Stomach smooth muscle (tissue), 2 donors: ENCODE data around the gene SNX3.

Experiments used
- H3K27ac ChIP-seq: one replicate; pipeline ENCODE4 v1.7.0; 2013; ENCODE audit warnings: mild to moderate bottlenecking, low read length, inconsistent platforms
- H3K27me3 ChIP-seq, 2 donors: one replicate each; pipeline ENCODE4 v1.7.0; 2013; ENCODE audit warnings: low read length in 2 of 2; ENCODE audit not compliant: insufficient read depth in 2 of 2, control insufficient read depth in 1 of 2
- H3K36me3 ChIP-seq, 2 donors: one replicate each; pipeline ENCODE4 v1.7.0; 2013; ENCODE audit warnings: low read length in 2 of 2; ENCODE audit not compliant: control insufficient read depth in 2 of 2, insufficient read depth in 2 of 2
- H3K4me1 ChIP-seq: one replicate; pipeline ENCODE4 v1.7.0; 2013; ENCODE audit warnings: low read length; ENCODE audit not compliant: control insufficient read depth, insufficient read depth
- H3K4me3 ChIP-seq, 2 donors: one replicate each; pipeline ENCODE4 v1.7.0; 2013; ENCODE audit warnings: low read length in 2 of 2
- H3K9ac ChIP-seq, 2 donors: one replicate each; pipeline ENCODE4 v1.7.0; 2013; ENCODE audit warnings: low read length in 2 of 2, mild to moderate bottlenecking in 1 of 2
- H3K9me3 ChIP-seq, 2 donors: one replicate each; pipeline ENCODE4 v1.7.0; 2013; ENCODE audit warnings: low read length in 2 of 2; ENCODE audit not compliant: control insufficient read depth in 2 of 2
- donor health status: healthy.
- donor health status: Pancreatic carcinoma.

SNX3 gene

GRCh38 chr6:108207013-108207412 lies 53.8 kb downstream of the SNX3 start:
- Histone ChIP-seq H3K9ac (no peak overlapping the region), H3K4me1 (no peaks in the 10 kb centered on the region), H3K9me3 (no peaks in the 10 kb centered on the region), H3K27ac (no peak overlapping the region), H3K36me3 (peaks cover 6 to 9% of the 10 kb centered on the region in 2 donors), H3K4me3 (no peak overlapping the region), H3K27me3 (no peaks in the 10 kb centered on the region)

GRCh38 chr6:108203189-108204112 lies 57.4 kb downstream of the SNX3 start:
- no peaks in the 10 kb centered on the region for H3K4me1 ChIP-seq

GRCh38 chr6:108200631-108201030 lies 60.2 kb downstream of the SNX3 start:
- Histone ChIP-seq H3K27me3 (no peaks in the 10 kb centered on the region), H3K4me1 (no peaks in the 10 kb centered on the region), H3K4me3 (no peak overlapping the region), H3K9ac (no peak overlapping the region), H3K9me3 (no peaks in the 10 kb centered on the region), H3K36me3 (no peaks in the 10 kb centered on the region), H3K27ac (no peak overlapping the region)

More at GRCh38 chr6:108203189-108204112, 57.4 kb downstream of the SNX3 start:
- Histone ChIP-seq H3K4me3 (no peak overlapping the region), H3K27me3 (no peaks in the 10 kb centered on the region), H3K27ac (no peak overlapping the region), H3K36me3 (peaks cover 0 to 2% of the 10 kb centered on the region in 2 donors), H3K9ac (no peak overlapping the region), H3K9me3 (no peaks in the 10 kb centered on the region)

GRCh38 chr6:108200186-108200585 lies 60.7 kb downstream of the SNX3 start:
- no peak overlapping the region for H3K27ac ChIP-seq
- H3K36me3 ChIP-seq: no peaks in the 10 kb centered on the region
- H3K4me1 ChIP-seq: no peaks in the 10 kb centered on the region
- no peaks in the 10 kb centered on the region for H3K27me3 ChIP-seq
- H3K4me3 ChIP-seq: no peak overlapping the region
- H3K9ac ChIP-seq: no peak overlapping the region
- H3K9me3 ChIP-seq: no peaks in the 10 kb centered on the region

GRCh38 chr6:108198761-108199498 lies 61.9 kb downstream of the SNX3 start:
- Histone ChIP-seq H3K9me3 (no peaks in the 10 kb centered on the region), H3K9ac (no peak overlapping the region), H3K4me1 (no peaks in the 10 kb centered on the region), H3K4me3 (no peak overlapping the region), H3K36me3 (no peaks in the 10 kb centered on the region), H3K27me3 (no peaks in the 10 kb centered on the region), H3K27ac (no peak overlapping the region)

- no peaks in the 10 kb centered on the region for H3K9me3 ChIP-seq
- no peaks in the 10 kb centered on the region for H3K4me1 ChIP-seq
- H3K4me3 ChIP-seq: no peak overlapping the region
- H3K27ac ChIP-seq: no peak overlapping the region
- H3K36me3 ChIP-seq: no peaks in the 10 kb centered on the region
- H3K27me3 ChIP-seq: peaks cover 0 to 5% of the 10 kb centered on the region in 2 donors
- H3K9ac ChIP-seq: no peak overlapping the region
Measured at GRCh38 chr6:108195209-108195608, 65.6 kb downstream of the SNX3 start.

GRCh38 chr6:108194503-108194902 lies 66.3 kb downstream of the SNX3 start:
- Histone ChIP-seq H3K9ac (no peak overlapping the region), H3K4me1 (no peaks in the 10 kb centered on the region), H3K27ac (no peak overlapping the region), H3K36me3 (no peaks in the 10 kb centered on the region), H3K9me3 (no peaks in the 10 kb centered on the region), H3K27me3 (peaks cover 0 to 5% of the 10 kb centered on the region in 2 donors), H3K4me3 (no peak overlapping the region)

GRCh38 chr6:108193835-108194234 lies 67.0 kb downstream of the SNX3 start:
- no peaks in the 10 kb centered on the region for H3K36me3 ChIP-seq
- H3K27ac ChIP-seq: no peak overlapping the region
- no peak overlapping the region for H3K9ac ChIP-seq
- no peak overlapping the region for H3K4me3 ChIP-seq
- H3K27me3 ChIP-seq: peaks cover 0 to 7% of the 10 kb centered on the region in 2 donors
- no peaks in the 10 kb centered on the region for H3K9me3 ChIP-seq
- H3K4me1 ChIP-seq: no peaks in the 10 kb centered on the region

GRCh38 chr6:108193131-108193530 lies 67.7 kb downstream of the SNX3 start:
- Histone ChIP-seq H3K4me3 (no peak overlapping the region), H3K36me3 (no peaks in the 10 kb centered on the region), H3K9ac (no peak overlapping the region), H3K27me3 (peaks cover 0 to 7% of the 10 kb centered on the region in 2 donors), H3K27ac (no peak overlapping the region), H3K9me3 (no peaks in the 10 kb centered on the region), H3K4me1 (no peaks in the 10 kb centered on the region)

GRCh38 chr6:108187519-108187918 lies 73.3 kb downstream of the SNX3 start:
- Histone ChIP-seq H3K9me3 (no peaks in the 10 kb centered on the region), H3K27me3 (peaks cover 3 to 9% of the 10 kb centered on the region in 2 donors), H3K27ac (no peak overlapping the region), H3K36me3 (no peaks in the 10 kb centered on the region), H3K9ac (no peak overlapping the region), H3K4me1 (no peaks in the 10 kb centered on the region), H3K4me3 (no peak overlapping the region)
